Transverse colon (tissue), 4 donors: ENCODE measurements around the gene RER1. TPM values are rescaled to one million over a fixed set of nuclear protein-coding genes. Genes with fewer than 3 reads are reported as not detected.

Experiments used
- DNase-seq: peaks from one replicate; pipeline ENCODE4 v3.0.0-alpha.2; 2019
- H3K27ac ChIP-seq, 4 donors: fragments of 200-600 bp; sonication (generic); 2 replicates each; pipeline ENCODE4 v1.5.1; 2016 to 2018; ENCODE audit warnings: inconsistent platforms in 4 of 4
- H3K27me3 ChIP-seq: fragments of 200-600 bp; sonication (generic); 2 replicates; pipeline ENCODE4 v1.5.1; 2017; ENCODE audit warnings: inconsistent platforms
- H3K36me3 ChIP-seq, 4 donors: fragments of 200-600 bp; sonication (generic); 2 replicates each; pipeline ENCODE4 v1.5.1; 2017 to 2019; ENCODE audit warnings: inconsistent platforms in 4 of 4
- H3K4me1 ChIP-seq, 4 donors: fragments of 200-600 bp; sonication (generic); 2 replicates each; pipeline ENCODE4 v1.5.1; 2017 to 2020; ENCODE audit warnings: inconsistent platforms in 4 of 4
- H3K4me3 ChIP-seq, 4 donors: fragments of 200-600 bp; sonication (generic); 1 replicate in 1 of 4; 2 replicates in 3 of 4; pipeline versions ENCODE4 v1.5.1 to v1.6.1; 2017 to 2019; ENCODE audit warnings: inconsistent platforms in 4 of 4
- H3K9me3 ChIP-seq, 2 donors: fragments of 200-600 bp; sonication (generic); 2 replicates each; pipeline ENCODE4 v1.5.1; 2017 to 2019; ENCODE audit warnings: inconsistent platforms in 2 of 2
- EP300 ChIP-seq: sonication (generic); formaldehyde crosslinking; IDR thresholded peaks from one replicate; pipeline ENCODE4 v1.6.1; 2017; ENCODE audit warnings: antibody characterized with exemption, low read depth
- POLR2A ChIP-seq: fragments of 450-650 bp; IDR thresholded peaks from one replicate; pipeline ENCODE4 v1.6.1; 2016; ENCODE audit warnings: antibody characterized with exemption, mild to moderate bottlenecking, moderate library complexity
- POLR2AphosphoS5 ChIP-seq, 3 donors: sonication (generic); formaldehyde crosslinking; IDR thresholded peaks; one replicate each; pipeline ENCODE4 v1.6.1; 2016; ENCODE audit warnings: antibody characterized with exemption in 3 of 3
- WGBS, 2 donors: methylation state at CpG; one replicate each; pipeline ENCODE4 v1.1.5; 2018; ENCODE audit warnings: low coverage in 1 of 2; 5-methylcytosine and 5-hydroxymethylcytosine counted together
- in situ Hi-C, 4 donors: fragments of 200-750 bp; cut with MboI; loops; one replicate each; pipeline versions ENCODE4 v1.15.0 to v1.15.1; 2017; ENCODE audit warnings: low sequenced_read_pairs in 3 of 4, low pct_ligation_motif_present in 1 of 4, low pct_unique_long_range_greater_than_20kb in 1 of 4
- intact Hi-C: fragments of 100-400 bp; cut with DNase I; formaldehyde crosslinking; loops from one replicate; pipeline ENCODE4 v1.15.1; 2023; ENCODE audit warnings: low total_unique reads
- total RNA-seq, 4 donors: library from RNA; depleted of rRNA; stranded (reverse); fragments of >200 nt; gene quantifications; one replicate each; pipeline ENCODE4 v1.1.0, GENCODE V29; 2016
- TF ChIP-seq, protein P1 (sequence below), 5 experiments: fragments of 200-600 bp in 3 of 5; fragments of 450-650 bp in 2 of 5; sonication (generic) in 3 of 5; IDR thresholded peaks; 1 replicate in 2 of 5; 2 replicates in 3 of 5; pipeline ENCODE4 v1.5.1; 2016 to 2017; ENCODE audit warnings: antibody characterized with exemption in 5 of 5, inconsistent platforms in 3 of 5, mild to moderate bottlenecking in 2 of 5, moderate library complexity in 1 of 5

RER1 gene
- total RNA-seq, 4 donors from 2014 or later = 36.2 to 129 (median 111) TPM

GRCh38 chr1:2417833-2418225 lies 26.2 kb downstream of the RER1 start:
- WGBS, 2 donors = 75% methylated on average over 14 of the region's 14 CpGs; no CpG with 5 or more reads in 1 of the 2 donors
- Histone ChIP-seq H3K9me3 (no peaks in the 10 kb centered on the region), H3K36me3 (no peaks in the 10 kb centered on the region), H3K27me3 (peaks cover 39% of the 10 kb centered on the region), H3K4me1 (peaks cover 16 to 36% (median 26%) of the 10 kb centered on the region in 4 donors), H3K27ac (no peak overlapping the region), H3K4me3 (no peak overlapping the region)
- in situ Hi-C loops (loop anchor here (10.0 to 25.0 kb wide), 4 partner anchors 127 to 227 kb away; partner anchors contain the start of genes MMEL1 (in 1 of the 4) and TNFRSF14 (in 1 of the 4)), intact Hi-C loops (loop anchor here (5.0 kb wide), 1 partner anchor 129 kb away; no protein-coding TSS in a partner anchor)
- TF ChIP-seq POLR2AphosphoS5 (IDR thresholded peaks at IDR 0.05) (no peak), EP300 (no peak)
- TF ChIP-seq, protein P1, sequence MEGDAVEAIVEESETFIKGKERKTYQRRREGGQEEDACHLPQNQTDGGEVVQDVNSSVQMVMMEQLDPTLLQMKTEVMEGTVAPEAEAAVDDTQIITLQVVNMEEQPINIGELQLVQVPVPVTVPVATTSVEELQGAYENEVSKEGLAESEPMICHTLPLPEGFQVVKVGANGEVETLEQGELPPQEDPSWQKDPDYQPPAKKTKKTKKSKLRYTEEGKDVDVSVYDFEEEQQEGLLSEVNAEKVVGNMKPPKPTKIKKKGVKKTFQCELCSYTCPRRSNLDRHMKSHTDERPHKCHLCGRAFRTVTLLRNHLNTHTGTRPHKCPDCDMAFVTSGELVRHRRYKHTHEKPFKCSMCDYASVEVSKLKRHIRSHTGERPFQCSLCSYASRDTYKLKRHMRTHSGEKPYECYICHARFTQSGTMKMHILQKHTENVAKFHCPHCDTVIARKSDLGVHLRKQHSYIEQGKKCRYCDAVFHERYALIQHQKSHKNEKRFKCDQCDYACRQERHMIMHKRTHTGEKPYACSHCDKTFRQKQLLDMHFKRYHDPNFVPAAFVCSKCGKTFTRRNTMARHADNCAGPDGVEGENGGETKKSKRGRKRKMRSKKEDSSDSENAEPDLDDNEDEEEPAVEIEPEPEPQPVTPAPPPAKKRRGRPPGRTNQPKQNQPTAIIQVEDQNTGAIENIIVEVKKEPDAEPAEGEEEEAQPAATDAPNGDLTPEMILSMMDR (IDR thresholded peaks at IDR 0.05) = no peak
- no peak for DNase-seq

DNA sequence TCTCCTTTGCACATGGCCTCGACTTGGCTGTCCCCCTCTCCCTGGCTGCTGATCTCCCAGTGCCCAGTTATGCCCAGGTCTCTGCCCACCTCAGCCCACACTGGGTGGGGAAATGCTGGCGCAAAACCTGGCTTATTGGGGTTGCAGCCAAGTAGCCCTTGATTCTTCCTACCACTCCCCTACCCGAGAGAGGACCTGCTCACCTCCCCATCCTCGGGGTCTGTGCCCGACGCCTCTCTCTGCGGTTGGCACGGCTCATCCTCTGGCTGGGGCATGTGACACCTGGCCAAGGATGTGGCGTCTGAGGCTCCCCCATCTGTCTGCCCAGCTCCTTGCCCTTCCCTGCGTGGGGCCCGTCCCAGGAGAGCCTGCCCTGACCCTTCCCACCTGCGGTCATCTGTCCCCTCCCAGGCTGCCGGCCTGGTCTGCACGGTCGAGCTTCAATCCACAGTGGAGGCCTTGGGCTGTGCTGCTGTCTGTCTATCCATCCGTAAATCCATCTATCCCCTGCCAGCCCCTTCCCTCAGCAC lies 27.2 kb downstream of the RER1 start:
- in situ Hi-C loops = loop anchor here (10.0 to 25.0 kb wide), 4 partner anchors 126 to 226 kb away; partner anchors contain the start of genes MMEL1 (in 1 of the 4) and TNFRSF14 (in 1 of the 4)
- WGBS, 2 donors = 75% methylated on average over 16 of the region's 16 CpGs; no CpG with 5 or more reads in 1 of the 2 donors

DNA sequence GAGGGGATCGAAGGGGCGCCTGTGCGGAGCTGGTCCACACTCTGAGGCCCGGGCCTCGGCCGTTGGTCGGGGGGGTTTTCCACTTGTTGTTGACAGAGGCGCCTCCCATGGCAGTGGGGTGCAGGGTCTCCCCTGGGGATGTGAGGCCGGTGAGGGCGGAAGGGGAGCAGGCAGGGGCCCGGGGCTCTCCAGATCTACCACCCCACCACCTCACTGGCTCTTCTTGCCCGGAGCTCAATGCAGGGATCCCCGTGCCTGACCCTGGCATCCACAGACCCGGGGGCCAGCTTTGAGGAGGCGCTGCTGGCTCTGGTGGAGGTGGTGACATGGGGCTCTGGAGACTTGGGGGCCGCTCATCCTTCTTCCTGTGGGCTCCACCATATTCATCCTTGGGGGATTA lies 27.8 kb downstream of the RER1 start:
- in situ Hi-C loops (loop anchor here (10.0 to 25.0 kb wide), 4 partner anchors 125 to 225 kb away; partner anchors contain the start of genes MMEL1 (in 1 of the 4) and TNFRSF14 (in 1 of the 4)), intact Hi-C loops (loop anchor here (5.0 kb wide), 1 partner anchor 128 kb away; no protein-coding TSS in a partner anchor)
- peaks cover 4 to 21% (median 11%) of the 10 kb centered on the region in 4 donors for H3K4me1 ChIP-seq
- H3K27ac ChIP-seq = no peak overlapping the region
- WGBS, 2 donors = 59 to 91% methylated on average over 3 to 11 of the region's 16 CpGs
- peaks cover 39% of the 10 kb centered on the region for H3K27me3 ChIP-seq
- H3K4me3 ChIP-seq = no peak overlapping the region
- TF ChIP-seq, protein P1 (IDR thresholded peaks at IDR 0.05) = no peak
- TF ChIP-seq POLR2A = no peak
- TF ChIP-seq EP300 = no peak
- TF ChIP-seq POLR2AphosphoS5 (IDR thresholded peaks at IDR 0.05) = no peak
- H3K36me3 ChIP-seq = no peaks in the 10 kb centered on the region
- DNase-seq = no peak
- H3K9me3 ChIP-seq = peaks cover 0 to 6% of the 10 kb centered on the region in 2 donors

More for the DNA sequence above, 27.2 kb downstream of the RER1 start:
- H3K4me1 ChIP-seq = peaks cover 8 to 27% (median 16%) of the 10 kb centered on the region in 4 donors
- intact Hi-C loops = loop anchor here (5.0 kb wide), 1 partner anchor 128 kb away; no protein-coding TSS in a partner anchor
- DNase-seq = no peak
- no peak overlapping the region for H3K27ac ChIP-seq
- TF ChIP-seq, protein P1 (IDR thresholded peaks at IDR 0.05) = no peak
- no peaks in the 10 kb centered on the region for H3K36me3 ChIP-seq
- H3K4me3 ChIP-seq = no peak overlapping the region
- H3K9me3 ChIP-seq = peaks cover 0 to 6% of the 10 kb centered on the region in 2 donors
- H3K27me3 ChIP-seq = peaks cover 39% of the 10 kb centered on the region

DNA sequence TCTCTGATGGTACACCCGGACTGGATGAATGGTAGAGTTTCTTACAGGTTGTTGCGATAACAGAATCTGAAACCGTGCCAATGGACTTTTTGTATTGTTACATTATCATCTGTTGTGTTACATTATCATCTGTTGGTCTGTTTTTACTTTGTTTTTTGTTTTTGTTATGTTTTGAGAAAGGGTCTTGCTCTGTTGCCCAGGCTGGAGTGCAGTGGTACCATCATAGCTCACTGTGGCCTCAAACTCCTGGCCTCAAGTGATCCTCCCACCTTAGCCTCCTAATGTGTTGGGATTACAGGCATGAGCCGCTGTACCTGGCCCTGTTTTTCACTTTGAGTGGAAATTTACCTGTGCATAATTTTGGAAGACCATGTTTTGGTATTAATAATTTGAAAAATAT lies 30.9 kb downstream of the RER1 start:
- intact Hi-C loops (no loop called here), in situ Hi-C loops (loop anchor here in 2 of 4 donors (25.0 kb wide), 2 partner anchors 140 to 215 kb away; partner anchors contain the start of genes MMEL1 (in 1 of the 2) and TNFRSF14 (in 1 of the 2))
- Histone ChIP-seq H3K27ac (no peak overlapping the region), H3K36me3 (no peaks in the 10 kb centered on the region), H3K9me3 (peaks cover 0 to 6% of the 10 kb centered on the region in 2 donors), H3K27me3 (peaks cover 45% of the 10 kb centered on the region), H3K4me3 (no peak overlapping the region), H3K4me1 (no peaks in the 10 kb centered on the region)
- TF ChIP-seq POLR2A = no peak
- TF ChIP-seq, protein P1 (IDR thresholded peaks at IDR 0.05) = no peak
- TF ChIP-seq POLR2AphosphoS5 (IDR thresholded peaks at IDR 0.05) = no peak
- no peak for TF ChIP-seq EP300
- WGBS, 2 donors = 84% methylated on average over 4 of the region's 4 CpGs
- no peak for DNase-seq
